Astrocyte of the spinal cord (primary cell): ENCODE measurements around the gene TRMT61A.

Source experiments
- DNase-seq: peaks from one replicate; pipeline ENCODE4 v3.0.0; 2011; ENCODE audit warnings: low read depth, low spot score
- H3K4me3 ChIP-seq: 2 replicates; pipeline ENCODE4 v1.5.1; 2011; ENCODE audit warnings: low read depth, mild to moderate bottlenecking, low read length, moderate library complexity
- CTCF ChIP-seq: IDR thresholded peaks from 2 replicates; pipeline ENCODE4 v1.5.1; 2012; ENCODE audit warnings: low read depth, mild to moderate bottlenecking, low read length, inconsistent platforms
- in situ Hi-C: cut with HindIII; loops from 2 replicates; pipeline ENCODE4 v1.10.0; 2017; ENCODE audit warnings: low sequenced_read_pairs

The TRMT61A gene

GRCh38 chr14:103489621-103490020 lies 39.4 kb upstream of the TRMT61A start:
- in situ Hi-C loops: no loop called here
- TF ChIP-seq CTCF: no peak
- no peak overlapping the region for H3K4me3 ChIP-seq
- DNase-seq: no peak

GRCh38 chr14:103491691-103492090 lies 37.3 kb upstream of the TRMT61A start:
- no peak for TF ChIP-seq CTCF
- in situ Hi-C loops: no loop called here
- no peak overlapping the region for H3K4me3 ChIP-seq
- DNase-seq: no peak

- in situ Hi-C loops: no loop called here
- H3K4me3 ChIP-seq: no peak overlapping the region
Observed at GRCh38 chr14:103492156-103492925, 36.7 kb upstream of the TRMT61A start.

GRCh38 chr14:103495854-103496253 lies 33.1 kb upstream of the TRMT61A start:
- no peak overlapping the region for H3K4me3 ChIP-seq
- no peak for DNase-seq
- no peak for TF ChIP-seq CTCF
- in situ Hi-C loops: no loop called here

More at GRCh38 chr14:103492156-103492925, 36.7 kb upstream of the TRMT61A start:
- TF ChIP-seq CTCF: no peak
- no peak for DNase-seq

GRCh38 chr14:103496776-103497175 lies 32.2 kb upstream of the TRMT61A start:
- no peak for TF ChIP-seq CTCF
- DNase-seq: no peak
- in situ Hi-C loops: no loop called here
- H3K4me3 ChIP-seq: no peak overlapping the region

- in situ Hi-C loops: no loop called here
- DNase-seq: no peak
- H3K4me3 ChIP-seq: no peak overlapping the region
- no peak for TF ChIP-seq CTCF
Observed at GRCh38 chr14:103499709-103500108, 29.3 kb upstream of the TRMT61A start.
